ENCODE measurements around the gene SIRPA.

SIRPA gene

GRCh38 chr20:1947535-1947846 is 52.3 kb downstream of the SIRPA start:
- DNase-seq (ENCODE audit: low read depth in 2 of 2, low spot score in 1 of 2), result no peak

- no peak for DNase-seq (ENCODE audit: low read depth in 2 of 2, low spot score in 1 of 2)
Observed at GRCh38 chr20:1949347-1950100, 54.3 kb downstream of the SIRPA start.

GRCh38 chr20:1950836-1951235 is 55.6 kb downstream of the SIRPA start:
- DNase-seq (ENCODE audit: low read depth in 2 of 2, low spot score in 1 of 2), result no peak

- no peak for DNase-seq (ENCODE audit: low read depth in 2 of 2, low spot score in 1 of 2)
Observed at GRCh38 chr20:1951436-1952115, 56.4 kb downstream of the SIRPA start.

- DNase-seq (ENCODE audit: low read depth in 2 of 2, low spot score in 1 of 2), result no peak
Observed at GRCh38 chr20:1952737-1953530, 57.7 kb downstream of the SIRPA start.

GRCh38 chr20:1953621-1954020 is 58.4 kb downstream of the SIRPA start:
- no peak for DNase-seq (ENCODE audit: low read depth in 2 of 2, low spot score in 1 of 2)

- no peak for DNase-seq (ENCODE audit: low read depth in 2 of 2, low spot score in 1 of 2)
Observed at GRCh38 chr20:1955217-1955616, 60.0 kb downstream of the SIRPA start.

- no peak for DNase-seq (ENCODE audit: low read depth in 2 of 2, low spot score in 1 of 2)
Observed at GRCh38 chr20:1958426-1958825, 63.2 kb downstream of the SIRPA start.

GRCh38 chr20:1959156-1959555 is 63.9 kb downstream of the SIRPA start:
- no peak for DNase-seq (ENCODE audit: low read depth in 2 of 2, low spot score in 1 of 2)

GRCh38 chr20:1961374-1961773 is 66.2 kb downstream of the SIRPA start:
- no peak for DNase-seq (ENCODE audit: low read depth in 2 of 2, low spot score in 1 of 2)

- no peak for DNase-seq (ENCODE audit: low read depth in 2 of 2, low spot score in 1 of 2)
Observed at GRCh38 chr20:1964061-1964460, 68.9 kb downstream of the SIRPA start.

GRCh38 chr20:1964659-1965405 is 69.6 kb downstream of the SIRPA start:
- no peak for DNase-seq (ENCODE audit: low read depth in 2 of 2, low spot score in 1 of 2)

- peak; percentile 42 to 53 for DNase-seq (ENCODE audit: low read depth in 2 of 2, low spot score in 1 of 2)
Observed at GRCh38 chr20:1965520-1966351, 70.5 kb downstream of the SIRPA start.

GRCh38 chr20:1968964-1969363 is 73.8 kb downstream of the SIRPA start:
- no peak for DNase-seq (ENCODE audit: low read depth in 2 of 2, low spot score in 1 of 2)

- DNase-seq (ENCODE audit: low read depth in 2 of 2, low spot score in 1 of 2), result no peak
Observed at GRCh38 chr20:1971893-1972586, 76.8 kb downstream of the SIRPA start.

GRCh38 chr20:1973601-1974440 is 78.6 kb downstream of the SIRPA start:
- no peak for DNase-seq (ENCODE audit: low read depth in 2 of 2, low spot score in 1 of 2)

GRCh38 chr20:1975291-1975690 is 80.1 kb downstream of the SIRPA start:
- no peak for DNase-seq (ENCODE audit: low read depth in 2 of 2, low spot score in 1 of 2)

- DNase-seq (ENCODE audit: low read depth in 2 of 2, low spot score in 1 of 2), result no peak
Observed at GRCh38 chr20:1979106-1979778, 84.0 kb downstream of the SIRPA start.

All from stimulated activated CD8-positive, alpha-beta memory T cell treated with anti-CD3 and anti-CD28 coated beads, Interleukin-4, amount 100 ng/mL, for 1 hour (primary cell).